H1 (cell line): ENCODE measurements around the gene RTN3. TPM values are rescaled to one million over a fixed set of nuclear protein-coding genes. Genes with fewer than 3 reads are reported as not detected.

ENCODE experiments used
- RXRA ChIP-seq: IDR thresholded peaks from 2 replicates; pipeline ENCODE4 v1.6.1; 2011; ENCODE audit warnings: low read depth, mild to moderate bottlenecking, low read length, moderate library complexity; ENCODE audit not compliant: insufficient read depth
- SP2 ChIP-seq: IDR thresholded peaks from 2 replicates; pipeline ENCODE4 v1.6.1; 2012; ENCODE audit warnings: mild to moderate bottlenecking, low read length, inconsistent platforms
- polyA plus RNA-seq, 7 experiments: library from polyadenylated mRNA; depleted of rRNA in 3 of 7; stranded (reverse) in 5 of 7; unstranded in 2 of 7; fragments of >200 nt in 5 of 7; fragments of 200-250 nt in 2 of 7; gene quantifications; 1 replicate in 5 of 7; 2 replicates in 1 of 7; 4 replicates in 1 of 7; pipeline versions ENCODE4 v1.2.1 to v1.2.3, GENCODE V29; 2011 to 2013; ENCODE audit warnings: missing spikeins in 2 of 7, mixed read lengths in 2 of 7
- total RNA-seq: library from RNA; stranded (reverse); fragmentation: NEBNext Ultra II Directional; extraction: Animal tissue kit (Norgen Biotek cat#: 25700); gene quantifications from 2 replicates; pipeline ENCODE4 v1.2.1, GENCODE V29; 2021

The RTN3 gene
- total and polyA plus RNA-seq, 2 of the 8 experiments (the other 6 are each of a cell fraction or from before 2014, with no cell fraction given): 160 to 203 TPM

GRCh38 chr11:63713766-63714165 is 32.5 kb downstream of the RTN3 start (continued):
- TF ChIP-seq SP2: no peak
- no peak for TF ChIP-seq RXRA
- TF ChIP-seq, all 59 proteins: peak for 0
